Chondrocyte (in vitro differentiated cells): Measurements from ENCODE around the gene SCGB3A2. TPM values are rescaled to one million over a fixed set of nuclear protein-coding genes. Genes with fewer than 3 reads are reported as not detected.

Source experiments
- DNase-seq: peaks from one replicate; pipeline ENCODE4 v3.0.0; 2021; ENCODE audit warnings: mixed read lengths, low spot score
- H3K27ac Mint-ChIP-seq: one replicate; pipeline ENCODE4 v1.8.0; 2021; ENCODE audit warnings: mild to moderate bottlenecking, moderate library complexity, mixed read lengths; ENCODE audit not compliant: unreplicated experiment
- H3K27me3 Mint-ChIP-seq: 2 replicates; pipeline ENCODE4 v1.8.0; 2021; ENCODE audit warnings: low read depth, mixed read lengths
- H3K36me3 Mint-ChIP-seq: 2 replicates; pipeline ENCODE4 v1.8.0; 2021; ENCODE audit warnings: low read depth, mixed read lengths
- H3K4me1 Mint-ChIP-seq: 2 replicates; pipeline ENCODE4 v1.8.0; 2021; ENCODE audit warnings: low read depth, mild to moderate bottlenecking, mixed read lengths
- H3K4me3 Mint-ChIP-seq: one replicate; pipeline ENCODE4 v1.8.0; 2021; ENCODE audit warnings: mild to moderate bottlenecking, moderate library complexity, mixed read lengths; ENCODE audit not compliant: unreplicated experiment
- H3K9me3 Mint-ChIP-seq: 2 replicates; pipeline ENCODE4 v1.8.0; 2021; ENCODE audit warnings: low read depth, mixed read lengths
- CTCF ChIP-seq: fragments of 200-600 bp; sonication (generic); IDR thresholded peaks from 2 replicates; pipeline ENCODE4 v1.5.0; 2021; ENCODE audit warnings: antibody characterized with exemption, mild to moderate bottlenecking, moderate library complexity
- total RNA-seq: library from RNA; stranded (reverse); gene quantifications from 3 replicates; pipeline ENCODE4 v1.2.1, GENCODE V29; 2021

The SCGB3A2 gene
- total RNA-seq, 1 donor from 2014 or later: not detected

GRCh38 chr5:147836439-147836838 lies 42.1 kb upstream of the SCGB3A2 start:
- Mint-ChIP-seq H3K36me3 (peaks cover 1% of the 10 kb centered on the region), H3K4me1 (no peaks in the 10 kb centered on the region), H3K27ac (no peak overlapping the region), H3K4me3 (no peak overlapping the region), H3K9me3 (no peaks in the 10 kb centered on the region), H3K27me3 (peaks cover 17% of the 10 kb centered on the region)
- no peak for DNase-seq
- TF ChIP-seq CTCF: no peak

- Mint-ChIP-seq H3K36me3 (no peaks in the 10 kb centered on the region), H3K9me3 (no peaks in the 10 kb centered on the region), H3K27me3 (peaks cover 39% of the 10 kb centered on the region), H3K27ac (no peak overlapping the region), H3K4me1 (no peaks in the 10 kb centered on the region), H3K4me3 (no peak overlapping the region)
- TF ChIP-seq CTCF: no peak
- DNase-seq: no peak
Observed at GRCh38 chr5:147842869-147843268, 35.6 kb upstream of the SCGB3A2 start.

- Mint-ChIP-seq H3K4me3 (no peak overlapping the region), H3K27ac (no peak overlapping the region), H3K9me3 (no peaks in the 10 kb centered on the region), H3K4me1 (no peaks in the 10 kb centered on the region), H3K27me3 (peaks cover 52% of the 10 kb centered on the region), H3K36me3 (no peaks in the 10 kb centered on the region)
- no peak for DNase-seq
- no peak for TF ChIP-seq CTCF
Observed at GRCh38 chr5:147844846-147845245, 33.7 kb upstream of the SCGB3A2 start.

- peaks cover 53% of the 10 kb centered on the region for H3K27me3 Mint-ChIP-seq
- no peak for DNase-seq
- no peak for TF ChIP-seq CTCF
- H3K4me1 Mint-ChIP-seq: no peaks in the 10 kb centered on the region
- H3K4me3 Mint-ChIP-seq: no peak overlapping the region
- no peak overlapping the region for H3K27ac Mint-ChIP-seq
- H3K36me3 Mint-ChIP-seq: no peaks in the 10 kb centered on the region
- H3K9me3 Mint-ChIP-seq: no peaks in the 10 kb centered on the region
Observed at GRCh38 chr5:147845618-147846017, 32.9 kb upstream of the SCGB3A2 start.

- no peaks in the 10 kb centered on the region for H3K36me3 Mint-ChIP-seq
- H3K4me1 Mint-ChIP-seq: no peaks in the 10 kb centered on the region
- H3K4me3 Mint-ChIP-seq: no peak overlapping the region
- H3K27me3 Mint-ChIP-seq: peaks cover 63% of the 10 kb centered on the region
- no peak for DNase-seq
- no peak overlapping the region for H3K27ac Mint-ChIP-seq
- no peak for TF ChIP-seq CTCF
- H3K9me3 Mint-ChIP-seq: no peaks in the 10 kb centered on the region
Observed at GRCh38 chr5:147849226-147849625, 29.3 kb upstream of the SCGB3A2 start.
